M059J (cell line): ENCODE results near the gene EN2. TPM values are rescaled to one million over a fixed set of nuclear protein-coding genes. Genes with fewer than 3 reads are reported as not detected.

ENCODE experiments used
- DNase-seq: peaks from one replicate; pipeline ENCODE4 v3.0.0-alpha.2; 2012; ENCODE audit warnings: low read depth
- total RNA-seq: library from RNA; depleted of rRNA; stranded (reverse); fragments of >200 nt; shearing (Covaris generic); gene quantifications from 2 replicates; pipeline ENCODE4 v1.2.3, GENCODE V29; 2014; rRNA removed

Gene EN2
- total RNA-seq: not detected in 2 replicates

DNA sequence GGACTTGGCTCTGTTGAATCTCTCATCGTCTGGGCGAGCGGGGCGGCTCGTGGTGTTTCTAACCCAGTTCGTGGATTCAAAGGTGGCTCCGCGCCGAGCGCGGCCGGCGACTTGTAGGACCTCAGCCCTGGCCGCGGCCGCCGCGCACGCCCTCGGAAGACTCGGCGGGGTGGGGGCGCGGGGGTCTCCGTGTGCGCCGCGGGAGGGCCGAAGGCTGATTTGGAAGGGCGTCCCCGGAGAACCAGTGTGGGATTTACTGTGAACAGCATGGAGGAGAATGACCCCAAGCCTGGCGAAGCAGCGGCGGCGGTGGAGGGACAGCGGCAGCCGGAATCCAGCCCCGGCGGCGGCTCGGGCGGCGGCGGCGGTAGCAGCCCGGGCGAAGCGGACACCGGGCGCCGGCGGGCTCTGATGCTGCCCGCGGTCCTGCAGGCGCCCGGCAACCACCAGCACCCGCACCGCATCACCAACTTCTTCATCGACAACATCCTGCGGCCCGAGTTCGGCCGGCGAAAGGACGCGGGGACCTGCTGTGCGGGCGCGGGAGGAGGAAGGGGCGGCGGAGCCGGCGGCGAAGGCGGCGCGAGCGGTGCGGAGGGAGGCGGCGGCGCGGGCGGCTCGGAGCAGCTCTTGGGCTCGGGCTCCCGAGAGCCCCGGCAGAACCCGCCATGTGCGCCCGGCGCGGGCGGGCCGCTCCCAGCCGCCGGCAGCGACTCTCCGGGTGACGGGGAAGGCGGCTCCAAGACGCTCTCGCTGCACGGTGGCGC, at the start of gene EN2:
Gene EN2, plus strand, starts transcription at position 19 of the 767 bp plus-strand sequence. Its CDS starts 249 bp downstream, at position 268.
- no peak for DNase-seq

DNA sequence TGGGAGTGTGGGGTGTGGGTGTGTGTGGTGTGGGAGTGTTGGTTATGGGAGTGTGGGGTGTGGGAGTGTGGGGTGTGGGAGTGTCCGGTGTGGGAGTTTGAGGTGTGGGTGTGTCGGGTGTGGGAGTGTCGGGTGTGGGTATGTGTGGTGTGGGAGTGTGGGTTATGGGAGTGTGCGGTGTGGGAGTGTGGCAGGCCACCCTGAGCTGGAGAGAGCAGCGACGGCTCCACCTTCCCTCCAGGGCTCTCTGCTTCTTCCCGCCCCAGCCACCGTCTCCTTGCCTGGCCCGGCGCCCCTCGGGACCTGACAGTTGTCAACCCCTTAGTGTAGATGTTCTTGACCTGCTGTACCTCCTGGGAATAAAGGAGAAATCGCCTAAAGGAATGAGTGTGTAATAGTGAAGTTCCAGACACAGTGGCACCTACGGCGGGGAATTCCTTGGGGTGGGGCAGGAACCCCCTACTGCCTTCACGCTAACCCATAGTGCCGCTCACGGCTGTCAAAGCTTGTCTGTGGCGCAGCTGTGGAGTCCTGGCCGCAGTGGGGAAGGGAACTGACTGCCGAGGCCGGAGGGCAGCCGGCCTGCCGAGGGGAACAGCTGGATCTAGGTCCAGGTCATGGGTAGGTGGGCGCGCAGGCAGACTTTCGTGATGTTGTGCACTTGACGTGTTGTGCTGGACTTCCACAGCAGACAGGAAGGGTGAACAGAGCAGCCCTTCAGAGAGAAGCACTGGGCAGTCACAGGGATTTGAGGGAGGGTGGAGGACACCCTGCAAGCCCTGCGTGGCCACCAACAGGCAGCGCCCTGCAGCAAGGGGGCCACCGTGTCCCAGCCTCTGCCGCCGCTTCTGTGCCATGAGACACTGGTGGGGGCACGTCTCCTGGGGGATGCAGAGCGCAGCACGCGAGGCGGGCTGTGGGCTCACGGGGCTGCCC, 49.0 kb upstream of the EN2 start:
- DNase-seq: no peak

DNA sequence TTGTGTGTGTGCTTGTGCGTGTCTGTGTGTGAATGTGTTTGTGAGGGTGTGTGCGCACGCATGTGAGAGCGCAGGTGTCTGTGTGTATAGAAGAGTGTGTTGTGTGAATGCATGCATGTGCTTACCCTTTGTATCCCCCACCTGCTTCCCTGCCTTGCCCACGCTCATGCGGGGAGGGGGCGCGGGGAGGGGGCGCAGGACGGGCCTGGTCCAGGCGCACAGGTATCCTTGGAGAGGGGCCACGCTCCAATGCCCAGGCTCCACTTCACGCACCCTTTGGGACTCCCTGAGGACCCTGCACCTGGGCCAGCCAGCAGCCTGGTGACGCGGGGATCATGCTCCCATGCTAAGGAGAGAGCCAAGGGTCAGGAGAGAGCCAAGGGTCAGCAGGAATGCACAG, 47.9 kb upstream of the EN2 start:
- no peak for DNase-seq

DNA sequence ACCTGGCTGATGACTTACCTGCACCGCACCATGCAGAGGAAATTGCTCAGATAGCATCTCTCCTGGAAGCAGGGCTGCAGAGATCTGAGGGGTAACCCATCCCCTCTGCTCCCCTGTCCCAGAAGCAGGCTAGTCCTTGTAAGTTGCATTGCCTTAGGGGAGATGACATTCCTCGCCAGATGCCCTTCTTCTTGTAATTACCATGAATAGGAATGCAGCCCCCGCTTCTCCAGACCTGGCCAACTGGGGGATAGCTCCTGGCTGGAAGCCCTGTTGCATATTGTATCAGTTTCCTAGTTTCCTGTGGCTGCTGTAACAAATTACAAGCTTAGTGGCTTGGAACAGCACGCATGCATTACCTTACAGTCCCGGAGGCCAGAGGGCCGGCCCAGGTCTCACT, 47.5 kb upstream of the EN2 start:
- DNase-seq: no peak

DNA sequence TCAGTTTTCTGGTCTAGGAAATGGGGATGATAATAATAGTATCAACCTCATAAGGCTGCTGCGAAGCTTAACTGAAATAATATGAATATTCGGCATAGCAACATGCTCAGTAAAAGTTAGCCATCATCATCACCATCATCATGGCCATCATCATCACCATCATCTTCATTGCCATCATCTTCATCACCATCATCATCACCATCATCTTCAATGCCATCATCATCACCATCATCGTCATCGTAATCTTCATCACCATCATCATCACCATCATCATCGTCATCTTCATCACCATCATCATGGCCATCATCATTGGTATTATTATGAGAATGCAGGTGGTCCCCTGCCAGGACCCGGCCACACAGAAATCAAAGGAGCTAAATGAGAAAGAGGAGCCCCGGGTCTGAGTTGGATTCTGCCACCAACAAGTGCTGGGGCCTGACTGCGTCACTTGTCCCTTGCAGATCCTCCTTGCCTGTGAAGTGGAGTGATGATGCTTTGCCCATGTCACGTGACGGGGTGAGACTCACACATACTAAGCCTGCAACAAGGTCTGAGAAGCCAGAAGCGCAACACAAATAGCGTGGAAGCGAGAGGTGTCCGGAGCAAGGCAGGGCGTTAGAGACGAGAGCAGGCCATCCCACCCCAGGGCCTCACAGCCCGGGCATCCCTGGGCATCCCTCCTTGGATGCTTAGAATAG, 46.1 kb upstream of the EN2 start:
- no peak for DNase-seq

DNA sequence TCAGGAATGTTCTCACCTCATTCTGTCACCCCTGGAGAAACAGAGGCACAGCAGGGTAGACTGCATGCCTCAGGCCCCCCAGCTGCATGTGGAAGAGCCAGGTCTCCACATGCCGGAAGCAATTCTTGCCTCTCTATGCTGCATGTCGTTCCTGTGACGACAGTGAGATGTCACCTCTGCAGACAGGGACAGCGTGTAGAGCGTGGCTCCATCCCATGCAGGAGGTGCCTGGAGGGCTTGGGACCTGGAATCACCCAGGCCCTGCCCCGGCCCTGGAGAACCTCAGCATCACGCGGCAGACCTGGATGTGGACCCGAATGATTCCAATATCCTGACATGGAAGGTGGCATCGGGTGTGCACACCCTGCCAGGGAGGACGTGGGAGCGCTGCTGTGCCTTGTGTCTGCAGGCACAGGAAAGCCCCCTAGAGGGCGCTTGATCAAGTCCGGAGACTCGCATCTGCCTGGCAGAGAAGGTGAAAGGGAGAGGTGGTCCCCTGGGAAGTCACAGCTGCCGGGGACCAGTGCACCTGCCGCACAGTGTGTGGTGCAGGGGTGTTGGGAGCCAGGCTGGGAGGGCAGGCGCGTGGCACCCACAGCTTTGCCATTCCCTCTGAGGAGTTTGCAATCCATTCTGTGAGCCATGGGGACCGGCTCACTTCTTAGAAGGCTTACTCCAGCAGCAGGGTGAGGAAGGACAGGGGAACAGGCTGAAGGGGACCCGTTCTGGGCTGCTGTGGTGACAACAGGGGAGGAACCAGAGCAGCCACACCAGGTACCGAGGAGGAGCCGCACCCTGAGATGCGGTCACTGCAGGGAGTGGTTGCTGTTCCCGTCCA, 45.3 kb upstream of the EN2 start:
- peak; percentile 32 for DNase-seq

DNA sequence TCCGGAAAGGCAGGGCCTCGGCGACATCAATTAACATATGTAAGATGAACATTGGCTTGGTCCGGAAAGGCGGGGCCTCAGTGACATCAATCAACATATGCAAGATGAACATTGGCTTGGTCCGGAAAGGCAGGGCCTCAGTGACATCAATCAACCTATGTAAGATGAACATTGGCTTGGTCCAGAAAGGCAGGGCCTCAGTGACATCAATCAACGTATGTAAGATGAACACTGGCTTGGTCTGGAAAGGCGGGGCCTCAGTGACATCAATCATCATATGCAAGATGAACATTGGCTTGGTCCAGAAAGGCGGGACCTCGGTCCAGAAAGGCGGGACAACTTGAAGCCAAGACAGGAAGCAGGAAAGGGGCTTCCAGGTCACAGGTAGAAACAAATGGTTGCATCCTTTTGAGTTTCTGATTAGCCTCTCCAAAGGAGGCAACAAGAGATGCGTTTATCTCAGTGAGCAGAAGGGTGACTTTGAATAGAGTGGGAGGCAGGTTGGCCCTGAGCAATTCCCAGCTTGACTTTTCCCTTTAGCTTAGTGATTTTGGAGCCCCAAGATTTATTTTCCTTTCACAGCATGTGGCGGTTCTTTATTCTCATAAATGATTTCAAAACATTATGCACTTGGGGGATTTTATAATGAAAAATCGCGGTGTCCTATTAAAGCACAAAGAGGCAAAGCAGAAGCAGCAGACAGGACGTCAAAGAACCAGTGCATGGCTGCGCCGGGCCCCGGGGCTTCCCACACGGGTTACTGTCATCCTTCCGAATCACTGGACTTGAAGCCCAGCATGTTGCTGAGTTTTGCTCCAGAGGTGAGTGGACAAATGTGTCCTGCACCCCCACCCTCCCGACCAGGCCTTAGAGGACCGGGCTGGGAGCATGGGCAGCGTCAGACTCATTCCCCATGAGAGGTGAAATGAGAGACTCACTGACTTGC, 43.1 kb upstream of the EN2 start:
- DNase-seq: no peak

DNA sequence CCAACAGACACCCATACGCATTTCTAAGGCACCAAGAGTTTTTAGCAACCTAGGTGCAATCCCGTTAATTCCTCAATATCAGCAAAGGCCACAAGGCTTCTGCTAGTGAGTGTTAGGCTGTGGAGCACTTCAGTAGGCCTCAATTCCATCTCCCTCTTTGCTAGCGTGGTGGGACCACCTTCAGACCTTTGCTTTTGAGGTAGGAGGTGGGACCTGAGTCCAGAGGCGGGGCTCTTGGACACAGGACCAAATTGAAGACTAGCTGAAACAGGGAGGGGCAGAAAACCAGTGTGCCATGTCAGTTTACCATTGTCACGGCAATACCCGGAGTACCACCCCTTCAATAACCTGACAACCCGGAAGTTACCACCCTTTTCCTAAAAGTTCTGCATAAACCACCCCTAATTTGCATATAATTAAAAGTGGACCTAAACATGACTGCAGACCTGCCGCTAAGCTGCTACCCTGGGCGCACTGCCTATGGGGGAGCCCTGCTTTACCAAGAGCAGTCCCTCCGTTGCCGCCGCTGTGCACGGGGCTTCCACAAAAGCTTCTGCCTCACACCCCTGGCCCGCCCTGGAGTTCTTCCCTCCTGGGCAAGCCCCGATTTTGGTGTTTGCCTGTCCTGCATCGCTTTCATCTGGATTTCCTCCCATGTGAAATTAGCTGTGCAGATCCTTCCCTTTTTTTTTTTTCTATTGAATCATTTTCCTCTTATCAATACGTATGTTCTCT, 41.1 kb upstream of the EN2 start:
- no peak for DNase-seq

DNA sequence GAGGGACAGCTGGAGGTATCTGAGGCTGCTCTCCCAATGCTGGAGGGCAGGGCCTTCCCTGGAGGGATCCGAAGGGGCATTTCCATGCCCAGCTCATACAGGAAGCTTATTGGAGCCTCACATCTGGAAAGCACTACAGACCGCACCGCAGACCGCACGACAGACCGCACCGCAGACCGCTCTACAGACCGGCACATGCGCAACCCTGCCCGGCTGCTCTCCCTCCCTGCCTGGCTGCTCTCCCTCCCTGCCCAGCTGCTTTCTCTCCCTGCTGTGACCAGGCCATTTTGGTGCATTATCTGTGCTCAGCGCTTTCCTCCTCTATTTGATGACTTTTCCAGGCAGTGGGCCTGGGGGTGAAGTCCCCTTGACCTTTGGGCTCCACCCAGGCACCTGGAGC, 39.6 kb upstream of the EN2 start:
- DNase-seq: no peak

DNA sequence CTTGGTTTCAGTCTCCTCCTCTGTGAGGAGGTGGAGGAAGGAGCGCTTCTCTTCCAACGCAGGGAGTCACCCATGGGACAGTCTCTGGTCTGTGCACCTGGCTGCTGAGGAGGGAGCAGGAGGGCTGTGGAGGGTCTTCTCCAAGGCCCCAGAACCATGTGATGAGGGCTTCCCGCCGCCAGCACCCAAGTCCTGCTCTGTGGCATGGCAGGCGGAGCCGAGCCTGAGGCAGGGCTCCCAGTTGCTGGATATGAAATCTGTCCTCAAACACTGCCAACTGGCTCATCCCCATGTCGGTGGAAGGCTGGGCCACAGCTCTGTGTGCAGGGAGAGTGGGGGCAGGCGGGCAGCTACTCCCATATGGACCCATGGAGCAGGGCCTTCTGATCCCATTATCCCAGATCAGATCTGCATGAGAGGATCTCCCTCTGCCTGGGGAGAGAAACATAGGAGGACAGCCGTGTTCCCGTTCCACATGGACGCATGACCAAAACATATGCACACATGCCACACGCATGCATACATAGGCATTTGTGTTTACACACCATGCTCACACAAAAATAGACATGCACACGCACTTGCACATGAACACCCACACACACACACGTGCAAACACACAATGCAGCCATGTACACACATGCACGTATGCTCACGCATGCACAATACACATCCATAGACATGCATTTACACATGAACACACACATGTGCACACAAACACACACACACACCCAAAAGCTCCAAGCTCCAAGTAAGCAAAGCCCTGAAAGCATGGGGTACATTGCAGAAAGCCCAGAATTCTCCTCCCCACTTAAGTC, 38.8 kb upstream of the EN2 start:
- DNase-seq: no peak

DNA sequence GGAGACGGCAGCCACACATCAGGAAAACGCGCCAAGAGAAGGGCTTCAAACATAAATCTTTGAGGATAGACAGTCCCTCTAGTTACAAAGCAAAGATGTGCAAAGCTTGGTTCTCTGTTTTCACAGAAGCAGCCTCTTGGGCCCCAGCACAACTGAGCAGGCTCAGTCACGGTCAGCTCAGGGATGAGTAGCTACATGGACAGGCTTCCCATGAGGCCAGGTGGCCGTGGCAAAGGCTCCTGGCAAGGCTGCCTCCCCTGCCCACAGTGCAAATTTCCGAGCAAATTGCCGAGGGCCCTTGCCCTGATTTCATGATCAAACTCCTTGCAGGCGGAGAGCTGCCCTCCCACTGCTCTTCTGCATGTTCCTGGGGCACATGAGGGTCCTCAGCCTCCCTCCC, 37.8 kb upstream of the EN2 start:
- DNase-seq: no peak

DNA sequence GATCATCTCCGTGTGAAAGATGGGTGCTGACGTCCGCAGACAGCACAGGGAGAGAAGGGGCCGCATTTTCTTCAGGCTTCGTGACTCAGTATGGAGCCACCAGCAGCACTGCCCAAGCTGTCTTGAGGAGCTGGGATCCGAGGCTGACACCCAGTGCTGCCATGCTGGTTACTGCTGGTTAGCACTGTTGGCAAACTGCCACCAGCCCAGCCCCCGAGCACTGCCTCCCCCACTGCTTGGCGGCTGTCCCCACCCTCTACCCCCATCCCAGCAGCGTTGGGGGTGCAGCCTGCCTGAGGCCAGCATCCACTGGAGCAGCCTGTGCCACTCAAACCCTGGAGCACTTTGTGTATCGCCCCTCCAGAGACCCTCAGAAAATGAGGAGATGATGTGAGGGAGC, 35.8 kb upstream of the EN2 start:
- no peak for DNase-seq

DNA sequence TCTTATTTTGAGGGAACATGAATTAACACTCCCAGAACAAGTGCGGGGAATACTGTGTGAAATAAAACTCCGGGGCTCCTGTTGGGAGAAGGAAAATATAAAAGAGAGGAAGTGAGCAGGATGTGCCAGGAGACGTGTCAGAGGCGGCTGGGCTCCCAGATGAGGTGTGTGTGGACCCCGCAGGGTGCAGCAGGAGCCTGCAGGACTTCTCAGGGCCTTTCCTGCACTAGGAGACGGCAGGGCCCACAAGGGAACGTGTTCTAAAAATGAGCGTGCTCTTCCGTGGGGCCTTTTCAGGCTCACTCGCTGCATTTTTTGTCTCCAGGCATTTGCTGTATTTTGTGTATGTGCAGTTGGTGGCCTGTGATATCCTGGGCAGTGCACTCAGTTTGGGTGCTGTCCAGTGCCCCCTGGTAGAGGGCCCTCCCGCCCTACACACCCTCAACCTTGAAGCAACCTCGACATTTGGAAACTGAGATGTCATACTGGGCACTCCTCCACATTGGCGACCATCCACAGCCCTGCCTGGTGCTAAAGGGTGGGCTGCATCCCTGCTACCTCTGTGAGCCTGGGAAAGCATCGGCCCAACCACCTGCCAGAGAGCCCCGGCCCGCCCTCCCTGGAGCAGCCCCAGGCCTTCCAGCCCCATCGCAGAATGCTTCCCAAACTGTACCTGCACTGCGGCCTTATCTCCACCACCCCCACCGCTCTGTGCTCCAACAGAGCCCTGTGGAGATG, 35.2 kb upstream of the EN2 start:
- no peak for DNase-seq

DNA sequence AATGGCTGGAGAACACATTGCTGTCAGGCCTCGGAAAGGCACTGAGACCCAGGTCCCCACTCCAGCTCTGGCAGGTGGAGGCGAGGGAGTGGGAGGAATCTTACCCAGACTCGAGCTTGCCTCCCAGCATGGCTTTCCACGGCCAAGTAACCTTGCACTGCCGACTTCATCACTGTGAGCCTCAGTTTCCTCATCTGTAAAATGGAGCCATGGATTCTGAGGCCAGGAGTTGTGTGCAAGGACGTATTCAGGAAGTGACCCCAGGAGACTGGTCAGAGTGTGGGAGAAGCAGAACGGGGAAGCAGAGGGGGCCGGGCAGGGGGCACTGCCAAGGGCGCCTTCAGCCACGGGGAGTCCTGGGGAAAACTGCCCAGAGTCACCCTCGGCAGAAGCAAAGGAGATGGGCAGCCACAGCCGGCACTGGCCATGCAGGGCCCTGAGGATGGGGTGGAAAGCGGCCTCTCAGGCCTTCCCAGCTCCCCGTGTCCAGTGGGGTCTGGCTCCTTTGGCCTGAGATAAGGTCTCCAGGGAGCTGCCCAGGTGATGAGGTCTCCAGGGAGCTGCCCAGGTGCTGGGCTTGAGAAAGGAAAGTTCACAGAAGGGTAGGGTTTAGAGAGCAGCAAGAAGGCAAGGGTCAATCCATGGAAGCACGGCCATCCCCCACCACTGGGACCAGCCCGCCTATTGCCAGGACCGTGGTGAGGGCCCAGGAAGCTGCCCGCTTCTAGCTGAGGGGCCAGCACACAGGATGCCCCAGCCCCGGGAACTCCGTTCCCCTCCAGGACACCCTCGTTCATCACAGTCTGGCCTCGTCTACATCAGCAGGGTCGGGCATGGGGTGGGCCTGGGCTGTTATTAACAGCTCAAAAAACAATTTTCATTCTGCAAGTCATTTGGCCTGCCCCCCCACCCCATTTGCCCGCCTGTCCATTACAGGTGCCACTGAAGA, 34.3 kb upstream of the EN2 start:
- no peak for DNase-seq

DNA sequence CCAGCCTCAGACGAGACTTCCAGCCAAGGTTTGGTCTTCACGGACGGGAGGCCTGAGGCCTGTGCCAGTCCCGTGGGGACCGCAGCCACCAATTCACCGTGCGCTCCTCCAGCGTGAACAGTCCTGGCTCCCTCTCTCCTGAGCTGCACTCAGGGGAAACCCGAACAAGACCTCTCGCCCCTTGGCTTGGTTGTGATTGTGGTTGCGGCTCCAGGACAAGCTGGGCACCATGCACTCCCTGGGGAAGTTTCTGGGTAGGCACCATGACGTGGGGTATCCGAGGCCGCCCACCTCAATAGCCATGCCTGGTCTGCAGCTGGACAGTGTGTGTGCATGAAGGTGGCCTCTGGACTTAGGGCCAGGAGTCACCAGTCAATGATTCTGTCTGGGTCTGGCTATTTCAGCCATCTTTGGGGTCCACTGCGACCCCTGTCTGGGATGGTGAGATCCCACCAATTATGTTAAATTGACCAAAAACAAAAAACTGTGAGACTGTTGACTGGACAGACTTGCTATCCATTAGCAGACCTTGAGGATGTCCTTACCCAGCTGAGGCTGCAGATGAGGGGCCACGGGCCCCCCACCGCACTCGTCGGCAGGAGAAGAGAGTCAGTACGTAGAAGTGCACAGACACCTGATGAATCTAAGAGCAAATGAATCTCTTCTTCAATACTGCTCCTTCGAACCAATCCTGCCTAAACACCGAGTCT, 33.5 kb upstream of the EN2 start:
- no peak for DNase-seq

DNA sequence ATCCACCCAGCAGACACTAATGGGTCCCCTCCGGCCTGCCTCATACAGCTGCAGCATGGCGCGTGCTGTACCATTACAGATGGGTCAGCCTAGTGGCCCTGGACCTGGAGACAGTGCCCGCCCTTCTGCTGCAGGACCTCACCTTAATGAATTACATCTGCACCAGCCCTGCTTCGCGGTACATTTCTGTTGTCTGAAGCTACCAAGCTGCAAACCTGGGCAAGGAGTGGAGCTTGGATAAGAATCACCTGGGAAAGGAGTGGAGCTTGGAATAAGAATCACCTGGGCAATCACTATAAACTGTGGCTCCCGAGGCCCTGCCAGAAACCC, 33.0 kb upstream of the EN2 start:
- no peak for DNase-seq
